GM19372 (cell line): ENCODE data around the gene C5orf52.

Experiments
- ATAC-seq: cut with Tn5 transposase; IDR thresholded peaks from one replicate; pipeline ENCODE4 v1.9.1; 2021; ENCODE audit warnings: mild to moderate bottlenecking, low read depth, moderate library complexity; ENCODE audit not compliant: unreplicated experiment

C5orf52 gene

GRCh38 chr5:157670662-157671591 is at the start of gene C5orf52:
TSS of gene C5orf52 (plus strand) at chr5:157671533. CDS start at chr5:157671615, 82 bp downstream.
- no peak for ATAC-seq

- ATAC-seq: no peak
These were observed 47.2 kb upstream of the C5orf52 start for GRCh38 chr5:157624144-157624543.

- ATAC-seq: no peak
These were observed 44.5 kb upstream of the C5orf52 start for GRCh38 chr5:157626831-157627230.

- no peak for ATAC-seq
These were observed 41.0 kb upstream of the C5orf52 start for GRCh38 chr5:157630341-157630740.

GRCh38 chr5:157640406-157641066 is 30.8 kb upstream of the C5orf52 start:
- ATAC-seq: no peak

GRCh38 chr5:157648275-157648990 is 22.9 kb upstream of the C5orf52 start:
- ATAC-seq: no peak

- ATAC-seq: no peak
These were observed 22.2 kb upstream of the C5orf52 start for GRCh38 chr5:157649101-157649500.

GRCh38 chr5:157650991-157651611 is 20.2 kb upstream of the C5orf52 start:
- ATAC-seq: no peak

GRCh38 chr5:157651623-157652376 is 19.5 kb upstream of the C5orf52 start:
- ATAC-seq: peak; percentile 92

GRCh38 chr5:157652377-157652692 is 19.0 kb upstream of the C5orf52 start, which contains the start of gene SOX30:
TSS of gene SOX30 (minus strand) at chr5:157652438. CDS start at chr5:157652078, 360 bp downstream.
- no peak for ATAC-seq

- ATAC-seq: no peak
These were observed 13.8 kb upstream of the C5orf52 start for GRCh38 chr5:157657516-157657915.

- no peak for ATAC-seq
These were observed 12.4 kb upstream of the C5orf52 start for GRCh38 chr5:157658893-157659292.

- no peak for ATAC-seq
These were observed 11.3 kb upstream of the C5orf52 start for GRCh38 chr5:157659868-157660660.

GRCh38 chr5:157665467-157666070 is 5.8 kb upstream of the C5orf52 start:
- ATAC-seq: no peak

- no peak for ATAC-seq
These were observed 3.0 kb upstream of the C5orf52 start for GRCh38 chr5:157668356-157668755.

GRCh38 chr5:157669701-157670097 is 1.6 kb upstream of the C5orf52 start:
- no peak for ATAC-seq

- ATAC-seq: no peak
These were observed 428 bp downstream of the C5orf52 start for GRCh38 chr5:157671592-157672330.

- no peak for ATAC-seq
These were observed 1.6 kb downstream of the C5orf52 start for GRCh38 chr5:157672976-157673375.
